H54 (cell line): ENCODE results near the gene FGFBP2.
A peak's percentile ranks its signal among the peaks of the same experiment; 100 is the strongest.

Experiments used
- DNase-seq: peaks from one replicate; pipeline ENCODE4 v3.0.0; 2011; ENCODE audit warnings: low spot score, mixed read lengths; ENCODE audit not compliant: insufficient read length
- FAIRE-seq: peaks from 3 replicates; lab custom pipeline; 2011; peaks lifted over from hg19 to GRCh38; lab: Jason Lieb, UNC
- POLR2A ChIP-seq: IDR thresholded peaks from 2 replicates; pipeline ENCODE4 v1.6.1; 2011; ENCODE audit warnings: low read depth, mild to moderate bottlenecking, low read length

The FGFBP2 gene

GRCh38 chr4:15988222-15988621, 25.2 kb upstream of the FGFBP2 start:
- no peak for TF ChIP-seq POLR2A

DNA sequence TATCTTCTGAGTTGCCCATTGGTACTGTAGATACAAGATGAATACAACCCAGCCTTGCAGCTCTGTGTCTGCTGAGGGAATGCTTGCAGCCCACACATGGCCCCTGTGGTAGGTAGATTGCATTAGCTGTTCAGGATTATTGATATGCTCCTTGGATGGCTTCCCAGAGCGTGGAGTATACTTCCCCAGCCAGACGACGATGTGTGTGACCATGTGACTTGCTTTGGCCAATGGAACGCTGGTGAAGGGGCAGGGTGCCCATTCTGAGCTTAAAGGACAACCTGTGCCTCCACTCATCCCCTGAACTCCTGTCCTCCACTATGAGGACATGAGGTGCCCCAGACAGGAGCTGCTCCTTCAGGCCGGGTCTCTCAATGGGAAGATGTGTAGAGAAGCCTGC, 23.9 kb upstream of the FGFBP2 start:
- FAIRE-seq (no peak), DNase-seq (no peak)
- TF ChIP-seq POLR2A: no peak

More at GRCh38 chr4:15988222-15988621, 25.2 kb upstream of the FGFBP2 start:
- DNase-seq (no peak), FAIRE-seq (no peak)

DNA sequence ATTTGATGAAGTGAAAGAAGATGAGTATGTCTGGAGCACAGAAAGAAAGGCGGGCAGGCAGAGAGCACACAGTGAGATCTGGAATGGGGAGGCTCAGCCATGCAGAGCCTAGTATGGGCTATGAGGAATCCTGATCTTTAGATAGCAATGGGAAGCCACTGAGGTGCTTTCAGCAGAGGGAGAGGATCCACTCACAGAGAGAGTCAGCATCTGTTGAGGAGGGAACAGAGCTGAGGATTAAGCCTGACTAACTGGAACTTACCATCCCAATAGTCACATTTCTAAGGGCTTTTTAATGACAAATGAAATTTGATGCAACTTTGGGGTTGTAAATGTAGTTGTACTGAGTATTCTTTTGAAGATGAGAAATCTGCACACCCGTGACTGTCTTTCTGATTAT, 20.6 kb upstream of the FGFBP2 start:
- no peak for TF ChIP-seq POLR2A
- DNase-seq: no peak
- FAIRE-seq: no peak

DNA sequence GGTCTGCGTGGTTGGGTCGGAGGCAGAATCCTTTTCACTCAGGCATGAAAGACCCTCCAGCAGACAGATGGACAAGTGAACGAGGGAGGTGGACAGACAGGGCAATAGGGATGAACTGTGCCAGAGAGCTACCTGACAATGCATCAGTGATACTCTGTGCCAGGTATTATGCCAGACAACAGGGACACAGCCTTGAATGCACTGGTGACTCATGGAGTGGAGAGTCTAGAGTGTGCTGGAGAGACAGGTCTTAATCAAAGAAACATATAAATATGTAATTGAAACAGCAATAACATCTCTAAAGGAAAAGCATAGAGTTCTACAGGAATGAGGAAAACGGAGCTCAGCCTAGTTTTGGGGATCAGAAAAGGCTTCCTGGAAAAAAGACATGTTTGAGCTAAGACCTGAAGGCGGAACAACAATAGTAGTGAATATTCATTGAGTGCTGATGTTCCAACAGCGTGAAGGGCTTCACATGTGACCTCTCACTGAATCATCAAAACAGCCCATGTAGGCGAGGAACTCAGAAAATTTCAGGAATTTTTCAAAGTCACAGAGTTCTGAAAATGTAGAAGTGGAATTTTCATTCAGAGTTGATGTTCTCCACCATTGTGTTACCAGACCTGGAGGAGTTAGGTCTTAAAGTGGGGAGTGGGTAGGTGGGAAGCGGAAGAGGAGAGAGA, 20.0 kb upstream of the FGFBP2 start:
- TF ChIP-seq POLR2A: no peak
- FAIRE-seq (no peak), DNase-seq (no peak)

DNA sequence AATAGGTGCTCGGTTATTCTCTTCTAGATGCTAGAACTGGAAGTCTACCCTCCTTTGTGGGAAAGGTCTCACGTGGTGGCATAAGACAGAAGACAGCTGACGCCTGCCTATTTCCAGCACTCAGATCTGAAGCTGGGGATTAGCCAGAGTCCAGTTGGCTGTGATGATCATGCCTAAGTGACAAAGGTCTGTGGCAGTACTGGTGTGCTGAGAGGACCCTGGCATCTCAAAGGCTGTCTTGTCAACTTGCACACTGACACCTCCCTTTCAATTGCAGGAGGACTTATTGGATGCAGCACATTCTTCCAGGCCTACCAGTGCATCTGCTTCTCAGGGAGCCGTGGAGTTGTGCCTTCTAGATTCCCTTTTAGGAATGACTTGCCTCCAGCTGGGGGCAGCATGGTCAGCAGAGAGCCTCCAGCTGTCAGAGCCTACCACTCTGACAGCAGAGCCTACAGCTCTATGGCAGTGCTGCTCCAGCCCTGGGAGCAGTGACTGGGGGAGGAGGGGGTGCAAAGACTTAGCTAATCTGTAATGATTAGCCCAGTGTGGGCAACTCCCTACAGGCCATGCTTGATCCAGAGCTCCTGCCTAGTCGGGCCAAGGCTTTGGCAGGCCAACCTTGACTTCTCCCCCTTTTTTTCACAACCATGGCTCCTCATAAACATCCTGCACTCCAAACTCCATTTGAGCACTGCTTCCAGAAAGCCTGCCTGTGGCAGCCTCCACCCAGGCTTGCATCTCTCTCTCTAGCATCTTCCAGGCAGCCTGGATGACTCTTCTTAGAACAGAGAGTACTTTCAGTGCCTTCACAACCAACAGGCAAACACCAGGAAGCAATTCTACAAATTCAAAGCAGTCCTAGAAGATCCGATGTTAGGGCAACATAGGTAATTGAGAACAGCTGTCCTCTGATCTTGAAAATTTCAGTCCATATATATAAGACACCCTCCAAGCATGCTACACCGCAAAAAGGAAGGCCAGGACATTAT, 13.8 kb upstream of the FGFBP2 start:
- DNase-seq (no peak), FAIRE-seq (no peak)
- TF ChIP-seq POLR2A: no peak

GRCh38 chr4:15971068-15971801, 8.3 kb upstream of the FGFBP2 start:
- FAIRE-seq (no peak), DNase-seq (no peak)
- no peak for TF ChIP-seq POLR2A

- FAIRE-seq: no peak
- TF ChIP-seq POLR2A: no peak
- DNase-seq: no peak
Measured at GRCh38 chr4:15968551-15969300, 5.8 kb upstream of the FGFBP2 start.

- TF ChIP-seq POLR2A: no peak
- DNase-seq (no peak), FAIRE-seq (no peak)
Measured at GRCh38 chr4:15965325-15965724, 2.4 kb upstream of the FGFBP2 start.

DNA sequence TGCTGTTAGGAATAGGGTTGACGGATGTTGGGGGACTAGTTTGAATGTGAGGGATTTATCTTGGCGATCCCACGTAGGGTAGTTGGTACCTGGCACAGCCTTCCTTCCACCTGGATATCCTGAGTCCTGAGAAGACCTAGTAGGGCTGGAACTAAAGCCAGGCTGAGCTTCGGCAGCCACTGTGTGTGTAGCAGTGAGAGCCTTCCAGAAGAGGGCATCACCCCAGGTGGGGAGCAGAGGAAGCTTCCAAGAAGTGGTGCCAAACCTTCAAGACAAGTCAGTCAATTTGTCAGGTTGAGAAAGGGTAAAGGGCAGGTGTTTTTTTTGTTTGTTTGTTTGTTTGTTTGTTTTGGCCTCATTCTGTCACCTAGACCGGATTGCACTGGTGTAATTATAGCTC, 1.2 kb upstream of the FGFBP2 start:
- DNase-seq (no peak), FAIRE-seq (no peak)
- TF ChIP-seq POLR2A: no peak

DNA sequence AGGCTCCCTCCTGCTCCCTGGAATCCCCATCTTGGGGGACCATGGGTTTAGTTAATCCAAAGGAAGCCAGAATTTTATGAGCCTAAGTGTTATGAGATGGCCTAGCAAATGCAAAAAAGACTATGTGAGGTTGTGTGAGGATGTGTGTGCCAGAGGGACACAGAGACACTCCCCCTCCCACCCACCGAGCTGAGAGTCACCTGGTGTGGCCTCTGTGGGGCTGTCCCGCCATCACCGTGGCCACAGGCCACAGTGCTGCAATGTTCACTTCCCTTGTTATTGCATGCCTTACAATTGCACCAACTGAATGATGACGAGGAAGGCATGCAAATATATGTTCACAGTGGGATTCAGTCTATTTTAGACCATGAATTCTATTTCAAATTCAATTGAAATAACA, 601 bp upstream of the FGFBP2 start:
- FAIRE-seq: no peak
- DNase-seq: no peak
- no peak for TF ChIP-seq POLR2A

GRCh38 chr4:15961781-15962510, 1.0 kb downstream of the FGFBP2 start:
- no peak for DNase-seq
- no peak for FAIRE-seq
- no peak for TF ChIP-seq POLR2A

GRCh38 chr4:15958562-15958961, 4.4 kb downstream of the FGFBP2 start:
- no peak for FAIRE-seq
- no peak for TF ChIP-seq POLR2A
- DNase-seq: no peak

- FAIRE-seq (no peak), DNase-seq (peak; percentile 36)
- no peak for TF ChIP-seq POLR2A
Measured at GRCh38 chr4:15956179-15956850, 6.7 kb downstream of the FGFBP2 start.
